GM18909 (cell line): ENCODE data around the gene SESN3.
"Not testable (repeated sequence)": the region's sequence is repeated elsewhere in the genome, so short reads cannot be mapped to it uniquely, and the experiment has no call there.

ENCODE experiments used
- ATAC-seq: cut with Tn5 transposase; IDR thresholded peaks from one replicate; pipeline ENCODE4 v1.9.1; 2021; ENCODE audit warnings: mild to moderate bottlenecking; ENCODE audit not compliant: unreplicated experiment, poor library complexity

The SESN3 gene

GRCh38 chr11:95156133-95156721 is 74.8 kb downstream of the SESN3 start:
- no peak for ATAC-seq

- ATAC-seq, result no peak
Measured at GRCh38 chr11:95155385-95155784, 75.6 kb downstream of the SESN3 start.

GRCh38 chr11:95154514-95154913 is 76.5 kb downstream of the SESN3 start:
- no peak for ATAC-seq

GRCh38 chr11:95153857-95154246 is 77.2 kb downstream of the SESN3 start:
- no peak for ATAC-seq

GRCh38 chr11:95152876-95153856 is 77.8 kb downstream of the SESN3 start:
- no peak for ATAC-seq

- ATAC-seq, result peak; percentile 88
Measured at GRCh38 chr11:95150956-95151684, 79.9 kb downstream of the SESN3 start.

- no peak for ATAC-seq
Measured at GRCh38 chr11:95149651-95150364, 81.2 kb downstream of the SESN3 start.

- ATAC-seq, result no peak
Measured at GRCh38 chr11:95148938-95149337, 82.1 kb downstream of the SESN3 start.

- ATAC-seq, result no peak
Measured at GRCh38 chr11:95148406-95148805, 82.6 kb downstream of the SESN3 start.

- no peak for ATAC-seq
Measured at GRCh38 chr11:95147364-95147905, 83.6 kb downstream of the SESN3 start.

- ATAC-seq, result no peak
Measured at GRCh38 chr11:95145430-95146060, 85.5 kb downstream of the SESN3 start.

- ATAC-seq, result no peak
Measured at GRCh38 chr11:95144313-95145235, 86.4 kb downstream of the SESN3 start.

- no peak for ATAC-seq
Measured at GRCh38 chr11:95143106-95143681, 87.8 kb downstream of the SESN3 start.

GRCh38 chr11:95142431-95142830 is 88.6 kb downstream of the SESN3 start:
- no peak for ATAC-seq

GRCh38 chr11:95140397-95141033 is 90.5 kb downstream of the SESN3 start:
- no peak for ATAC-seq

- ATAC-seq, result peak; percentile 89
Measured at GRCh38 chr11:95138448-95138847, 92.6 kb downstream of the SESN3 start.

GRCh38 chr11:95137299-95137698 is 93.7 kb downstream of the SESN3 start:
- no peak for ATAC-seq

GRCh38 chr11:95136747-95137146 is 94.3 kb downstream of the SESN3 start:
- not testable (repeated sequence) for ATAC-seq
